IMR-90 (cell line): Measurements from ENCODE around the gene RASSF4.

ENCODE experiments used
- CEBPB ChIP-seq: IDR thresholded peaks from 2 replicates; pipeline ENCODE4 v1.6.1; 2012; ENCODE audit warnings: low read depth, low read length, improper control_type of control experiment
- CHD1 ChIP-seq: IDR thresholded peaks from 2 replicates; pipeline ENCODE4 v1.6.1; 2012; ENCODE audit warnings: low read depth, low read length, improper control_type of control experiment
- FOS ChIP-seq: fragments of 150-350 bp; IDR thresholded peaks from 2 replicates; pipeline ENCODE4 v1.6.1; 2016; ENCODE audit warnings: low read depth, low read length
- MAFK ChIP-seq: IDR thresholded peaks from 2 replicates; pipeline ENCODE4 v1.6.1; 2012; ENCODE audit warnings: low read depth, low read length, improper control_type of control experiment
- MAZ ChIP-seq: IDR thresholded peaks from 2 replicates; pipeline ENCODE4 v1.6.1; 2012; ENCODE audit warnings: low read depth, mild to moderate bottlenecking, low read length, improper control_type of control experiment, moderate library complexity, borderline replicate concordance
- MXI1 ChIP-seq: IDR thresholded peaks from 2 replicates; pipeline ENCODE4 v1.6.1; 2012; ENCODE audit warnings: low read depth, mild to moderate bottlenecking, low read length, moderate library complexity, borderline replicate concordance
- NFE2L2 ChIP-seq: fragments of 150-350 bp; IDR thresholded peaks from 2 replicates; pipeline ENCODE4 v1.6.1; 2016; ENCODE audit warnings: low read depth, mild to moderate bottlenecking, low read length
- POLR2A ChIP-seq: IDR thresholded peaks from 2 replicates; pipeline ENCODE4 v1.6.1; 2012; ENCODE audit warnings: mild to moderate bottlenecking, low read depth, low read length
- RAD21 ChIP-seq: IDR thresholded peaks from 2 replicates; pipeline ENCODE4 v1.6.1; 2012; ENCODE audit warnings: low read length, improper control_type of control experiment
- RCOR1 ChIP-seq: IDR thresholded peaks from 2 replicates; pipeline ENCODE4 v1.6.1; 2012; ENCODE audit warnings: mild to moderate bottlenecking, low read length, improper control_type of control experiment; ENCODE audit not compliant: insufficient replicate concordance
- RFX5 ChIP-seq: IDR thresholded peaks from 2 replicates; pipeline ENCODE4 v1.8.0; 2012; ENCODE audit warnings: low read depth, mild to moderate bottlenecking, low read length, moderate library complexity
- SMC3 ChIP-seq: fragments of 150-350 bp; IDR thresholded peaks from 2 replicates; pipeline ENCODE4 v1.6.1; 2016; ENCODE audit warnings: low read depth, mild to moderate bottlenecking, antibody characterized with exemption, low read length, moderate library complexity
- TF ChIP-seq, protein P1 (sequence below): conservative IDR thresholded peaks from 2 replicates; pipeline ENCODE4 v1.5.1; 2012; ENCODE audit warnings: mild to moderate bottlenecking, low read depth, low read length, improper control_type of control experiment
- TF ChIP-seq, protein P2 (sequence below): fragments of 150-350 bp; IDR thresholded peaks from 2 replicates; pipeline ENCODE4 v1.6.1; 2017; ENCODE audit warnings: mild to moderate bottlenecking, antibody characterized with exemption, low read length, low read depth

DNA sequence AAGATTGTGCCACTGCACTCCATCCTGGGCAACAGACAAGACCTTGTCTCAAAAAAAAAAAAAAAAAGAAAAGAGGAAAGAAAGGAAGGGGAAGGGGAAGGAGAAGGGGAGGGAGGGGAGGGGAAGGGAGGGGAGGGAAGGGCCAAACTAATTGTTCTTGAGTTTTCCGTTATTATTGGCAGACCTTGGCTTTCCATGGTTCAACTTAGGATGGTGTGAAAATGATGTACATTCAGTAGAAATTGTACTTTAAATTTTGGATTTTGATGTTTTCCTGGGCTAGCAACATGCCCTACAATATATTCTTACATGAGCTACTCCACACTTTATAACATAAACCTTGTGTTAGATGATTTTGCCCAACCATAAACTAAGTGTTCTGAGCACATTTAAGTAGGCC is 49.7 kb upstream of the RASSF4 start:
- TF ChIP-seq, protein P1, sequence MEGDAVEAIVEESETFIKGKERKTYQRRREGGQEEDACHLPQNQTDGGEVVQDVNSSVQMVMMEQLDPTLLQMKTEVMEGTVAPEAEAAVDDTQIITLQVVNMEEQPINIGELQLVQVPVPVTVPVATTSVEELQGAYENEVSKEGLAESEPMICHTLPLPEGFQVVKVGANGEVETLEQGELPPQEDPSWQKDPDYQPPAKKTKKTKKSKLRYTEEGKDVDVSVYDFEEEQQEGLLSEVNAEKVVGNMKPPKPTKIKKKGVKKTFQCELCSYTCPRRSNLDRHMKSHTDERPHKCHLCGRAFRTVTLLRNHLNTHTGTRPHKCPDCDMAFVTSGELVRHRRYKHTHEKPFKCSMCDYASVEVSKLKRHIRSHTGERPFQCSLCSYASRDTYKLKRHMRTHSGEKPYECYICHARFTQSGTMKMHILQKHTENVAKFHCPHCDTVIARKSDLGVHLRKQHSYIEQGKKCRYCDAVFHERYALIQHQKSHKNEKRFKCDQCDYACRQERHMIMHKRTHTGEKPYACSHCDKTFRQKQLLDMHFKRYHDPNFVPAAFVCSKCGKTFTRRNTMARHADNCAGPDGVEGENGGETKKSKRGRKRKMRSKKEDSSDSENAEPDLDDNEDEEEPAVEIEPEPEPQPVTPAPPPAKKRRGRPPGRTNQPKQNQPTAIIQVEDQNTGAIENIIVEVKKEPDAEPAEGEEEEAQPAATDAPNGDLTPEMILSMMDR, result no peak
- TF ChIP-seq CEBPB (no peak), MAFK (no peak), POLR2A (no peak), RFX5 (no peak), RAD21 (no peak), SMC3 (no peak), MXI1 (no peak), MAZ (no peak), RCOR1 (no peak), CHD1 (no peak), FOS (no peak), NFE2L2 (no peak)
- TF ChIP-seq, protein P2, sequence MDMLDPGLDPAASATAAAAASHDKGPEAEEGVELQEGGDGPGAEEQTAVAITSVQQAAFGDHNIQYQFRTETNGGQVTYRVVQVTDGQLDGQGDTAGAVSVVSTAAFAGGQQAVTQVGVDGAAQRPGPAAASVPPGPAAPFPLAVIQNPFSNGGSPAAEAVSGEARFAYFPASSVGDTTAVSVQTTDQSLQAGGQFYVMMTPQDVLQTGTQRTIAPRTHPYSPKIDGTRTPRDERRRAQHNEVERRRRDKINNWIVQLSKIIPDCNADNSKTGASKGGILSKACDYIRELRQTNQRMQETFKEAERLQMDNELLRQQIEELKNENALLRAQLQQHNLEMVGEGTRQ, result no peak
